Loucy (cell line): Measurements from ENCODE around the gene TRIM40.

Source experiments
- CTCF ChIP-seq: fragments of 200-600 bp; sonication (generic); conservative IDR thresholded peaks from 2 replicates; pipeline ENCODE4 v1.5.1; 2014; ENCODE audit warnings: mild to moderate bottlenecking, antibody characterized with exemption, low read length
- EZH2phosphoT487 ChIP-seq: fragments of 200-600 bp; IDR thresholded peaks from 2 replicates; pipeline ENCODE4 v1.6.1; 2018; ENCODE audit warnings: antibody characterized with exemption, mild to moderate bottlenecking, moderate library complexity, borderline replicate concordance

DNA sequence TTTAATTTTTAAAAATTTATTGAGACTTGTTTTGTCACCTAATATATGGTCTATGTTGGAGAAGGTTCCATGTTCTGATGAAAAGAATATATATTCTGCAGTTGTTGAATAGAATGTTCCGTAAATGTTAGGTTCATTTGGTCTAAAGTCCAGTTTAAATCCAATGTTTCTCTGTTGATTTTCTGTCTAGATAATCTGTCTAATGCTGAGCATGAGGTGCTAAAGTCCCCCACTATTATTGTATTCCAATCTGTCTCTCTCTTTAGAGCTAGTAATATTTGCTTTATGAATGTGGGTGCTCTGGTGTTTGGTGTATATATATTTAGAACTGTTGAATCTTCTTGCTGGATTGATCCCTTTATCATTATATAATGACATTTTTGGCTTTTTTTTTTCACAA is 42.9 kb downstream of the TRIM40 start:
- TF ChIP-seq CTCF (no peak), EZH2phosphoT487 (no peak)
